ENCODE measurements around the gene DEPDC1B. TPM values are rescaled to one million over a fixed set of nuclear protein-coding genes. Genes with fewer than 3 reads are reported as not detected.

DEPDC1B gene
- total RNA-seq, 6 donors from 2014 or later: 0.49 to 3.1 (median 0.72) TPM; not detected in 1

- Histone ChIP-seq H3K9me3 (no peaks in the 10 kb centered on the region), H3K27me3 (no peaks in the 10 kb centered on the region), H3K4me3 (no peak overlapping the region), H3K27ac (no peak overlapping the region), H3K4me1 (no peaks in the 10 kb centered on the region), H3K36me3 (no peaks in the 10 kb centered on the region)
- ATAC-seq (ENCODE audit: low FRiP score in 2 of 2): no peak
- DNase-seq: no peak
- TF ChIP-seq EP300 (IDR thresholded peaks at IDR 0.05) (no peak), POLR2AphosphoS5 (IDR thresholded peaks at IDR 0.05) (no peak), POLR2A (IDR thresholded peaks at IDR 0.05) (no peak), CTCF (IDR thresholded peaks at IDR 0.05) (no peak)
Measured at GRCh38 chr5:60583616-60584015, 116.3 kb downstream of the DEPDC1B start.

- Histone ChIP-seq H3K36me3 (no peaks in the 10 kb centered on the region), H3K4me3 (no peak overlapping the region), H3K27ac (no peak overlapping the region), H3K27me3 (no peaks in the 10 kb centered on the region), H3K9me3 (peaks cover 0 to 4% (median 1%) of the 10 kb centered on the region in 4 donors), H3K4me1 (no peaks in the 10 kb centered on the region)
- no peak for TF ChIP-seq POLR2A (IDR thresholded peaks at IDR 0.05)
- no peak for TF ChIP-seq EP300 (IDR thresholded peaks at IDR 0.05)
- no peak for TF ChIP-seq CTCF (IDR thresholded peaks at IDR 0.05)
- TF ChIP-seq POLR2AphosphoS5 (IDR thresholded peaks at IDR 0.05): no peak
- ATAC-seq (ENCODE audit: low FRiP score in 2 of 2): no peak
- DNase-seq: no peak
- 62 to 91% methylated on average over 3 of the region's 3 CpGs for WGBS, 2 donors
Measured at GRCh38 chr5:60578315-60578714, 121.7 kb downstream of the DEPDC1B start.

GRCh38 chr5:60577116-60577515 is 122.8 kb downstream of the DEPDC1B start:
- DNase-seq: no peak
- 88 to 89% methylated on average over 1 of the region's 1 CpG for WGBS, 2 donors
- H3K9me3 ChIP-seq: peaks cover 0 to 4% (median 1%) of the 10 kb centered on the region in 4 donors
- TF ChIP-seq POLR2AphosphoS5 (IDR thresholded peaks at IDR 0.05) (no peak), CTCF (IDR thresholded peaks at IDR 0.05) (no peak), POLR2A (IDR thresholded peaks at IDR 0.05) (no peak), EP300 (IDR thresholded peaks at IDR 0.05) (no peak)
- H3K36me3 ChIP-seq: no peaks in the 10 kb centered on the region
- no peak for ATAC-seq (ENCODE audit: low FRiP score in 2 of 2)
- no peaks in the 10 kb centered on the region for H3K27me3 ChIP-seq
- no peak overlapping the region for H3K4me3 ChIP-seq
- H3K4me1 ChIP-seq: no peaks in the 10 kb centered on the region
- no peak overlapping the region for H3K27ac ChIP-seq

- H3K4me3 ChIP-seq: no peak overlapping the region
- WGBS, 2 donors: 91% methylated on average over 2 of the region's 2 CpGs
- ATAC-seq (ENCODE audit: low FRiP score in 2 of 2) (no peak), DNase-seq (no peak)
- no peak overlapping the region for H3K27ac ChIP-seq
- H3K9me3 ChIP-seq: peaks cover 0 to 4% (median 1%) of the 10 kb centered on the region in 4 donors
- no peaks in the 10 kb centered on the region for H3K4me1 ChIP-seq
- H3K27me3 ChIP-seq: no peaks in the 10 kb centered on the region
- no peaks in the 10 kb centered on the region for H3K36me3 ChIP-seq
- TF ChIP-seq POLR2A (IDR thresholded peaks at IDR 0.05) (no peak), CTCF (IDR thresholded peaks at IDR 0.05) (no peak), POLR2AphosphoS5 (IDR thresholded peaks at IDR 0.05) (no peak), EP300 (IDR thresholded peaks at IDR 0.05) (no peak)
Measured at GRCh38 chr5:60576425-60576824, 123.5 kb downstream of the DEPDC1B start.

- peaks cover 0 to 15% (median 9%) of the 10 kb centered on the region in 4 donors for H3K9me3 ChIP-seq
- no peaks in the 10 kb centered on the region for H3K36me3 ChIP-seq
- no peak overlapping the region for H3K27ac ChIP-seq
- ATAC-seq (ENCODE audit: low FRiP score in 2 of 2) (no peak), DNase-seq (no peak)
- H3K4me3 ChIP-seq: no peak overlapping the region
- WGBS, 2 donors: 87 to 100% methylated on average over 2 of the region's 2 CpGs
- no peaks in the 10 kb centered on the region for H3K27me3 ChIP-seq
- TF ChIP-seq POLR2AphosphoS5 (IDR thresholded peaks at IDR 0.05) (no peak), CTCF (IDR thresholded peaks at IDR 0.05) (no peak), POLR2A (IDR thresholded peaks at IDR 0.05) (no peak), EP300 (IDR thresholded peaks at IDR 0.05) (no peak)
- no peaks in the 10 kb centered on the region for H3K4me1 ChIP-seq
Measured at GRCh38 chr5:60568646-60569045, 131.3 kb downstream of the DEPDC1B start.
